Esophagus squamous epithelium (tissue), 5 donors: ENCODE results near the gene PSMC3IP. TPM values are rescaled to one million over a fixed set of nuclear protein-coding genes. Genes with fewer than 3 reads are reported as not detected.
A peak's percentile ranks its signal among the peaks of the same experiment; 100 is the strongest.

Source experiments
- DNase-seq: peaks from one replicate; lab custom pipeline; 2025; lab: John Stamatoyannopoulos, UW
- H3K27ac ChIP-seq, 4 donors: fragments of 200-600 bp; sonication (generic); one replicate each; pipeline ENCODE4 v1.5.1; 2016 to 2019; ENCODE audit warnings: mild to moderate bottlenecking in 1 of 4
- H3K27me3 ChIP-seq, 4 donors: fragments of 200-600 bp; sonication (generic); 1 replicate in 3 of 4; 2 replicates in 1 of 4; pipeline versions ENCODE4 v1.5.1 to v1.6.0; 2017 to 2021; ENCODE audit warnings: antibody characterized with exemption in 1 of 4
- H3K36me3 ChIP-seq, 3 donors: fragments of 200-600 bp; sonication (generic); one replicate each; pipeline ENCODE4 v1.5.1; 2016 to 2019
- H3K4me1 ChIP-seq, 3 donors: fragments of 200-600 bp; sonication (generic); one replicate each; pipeline ENCODE4 v1.5.1; 2017 to 2019
- H3K4me3 ChIP-seq, 4 donors: fragments of 200-600 bp; sonication (generic); 1 replicate in 3 of 4; 2 replicates in 1 of 4; pipeline ENCODE4 v1.5.1; 2016 to 2019; ENCODE audit warnings: mild to moderate bottlenecking in 2 of 4, moderate library complexity in 1 of 4
- H3K9me3 ChIP-seq, 3 donors: fragments of 200-600 bp; sonication (generic); one replicate each; pipeline ENCODE4 v1.5.1; 2016 to 2019
- POLR2A ChIP-seq, 4 donors: fragments of 450-650 bp; IDR thresholded peaks; one replicate each; pipeline ENCODE4 v1.6.1; 2017; ENCODE audit warnings: antibody characterized with exemption in 4 of 4, mild to moderate bottlenecking in 4 of 4, moderate library complexity in 3 of 4
- WGBS, 2 donors: methylation state at CpG; one replicate each; pipeline ENCODE4 v1.1.5; 2018; 5-methylcytosine and 5-hydroxymethylcytosine counted together
- intact Hi-C: fragments of 100-400 bp; cut with DNase I; formaldehyde crosslinking; loops from one replicate; pipeline ENCODE4 v1.15.0; 2022
- total RNA-seq, 4 donors: library from RNA; depleted of rRNA; stranded (reverse); fragments of >200 nt; gene quantifications; one replicate each; pipeline ENCODE4 v1.1.0, GENCODE V29; 2016
- TF ChIP-seq, protein P1 (sequence below), 6 experiments: fragments of 450-650 bp in 4 of 6; fragments of 200-600 bp in 2 of 6; sonication (generic) in 2 of 6; IDR thresholded peaks; one replicate each; pipeline ENCODE4 v1.5.1; 2016 to 2019; ENCODE audit warnings: antibody characterized with exemption in 6 of 6, mild to moderate bottlenecking in 4 of 6, moderate library complexity in 4 of 6
- donor health status: DM: yes; HTN: yes; CAD: no.

The PSMC3IP gene
- total RNA-seq, 4 donors from 2014 or later = 0.61 to 4.8 (median 2.8) TPM

DNA sequence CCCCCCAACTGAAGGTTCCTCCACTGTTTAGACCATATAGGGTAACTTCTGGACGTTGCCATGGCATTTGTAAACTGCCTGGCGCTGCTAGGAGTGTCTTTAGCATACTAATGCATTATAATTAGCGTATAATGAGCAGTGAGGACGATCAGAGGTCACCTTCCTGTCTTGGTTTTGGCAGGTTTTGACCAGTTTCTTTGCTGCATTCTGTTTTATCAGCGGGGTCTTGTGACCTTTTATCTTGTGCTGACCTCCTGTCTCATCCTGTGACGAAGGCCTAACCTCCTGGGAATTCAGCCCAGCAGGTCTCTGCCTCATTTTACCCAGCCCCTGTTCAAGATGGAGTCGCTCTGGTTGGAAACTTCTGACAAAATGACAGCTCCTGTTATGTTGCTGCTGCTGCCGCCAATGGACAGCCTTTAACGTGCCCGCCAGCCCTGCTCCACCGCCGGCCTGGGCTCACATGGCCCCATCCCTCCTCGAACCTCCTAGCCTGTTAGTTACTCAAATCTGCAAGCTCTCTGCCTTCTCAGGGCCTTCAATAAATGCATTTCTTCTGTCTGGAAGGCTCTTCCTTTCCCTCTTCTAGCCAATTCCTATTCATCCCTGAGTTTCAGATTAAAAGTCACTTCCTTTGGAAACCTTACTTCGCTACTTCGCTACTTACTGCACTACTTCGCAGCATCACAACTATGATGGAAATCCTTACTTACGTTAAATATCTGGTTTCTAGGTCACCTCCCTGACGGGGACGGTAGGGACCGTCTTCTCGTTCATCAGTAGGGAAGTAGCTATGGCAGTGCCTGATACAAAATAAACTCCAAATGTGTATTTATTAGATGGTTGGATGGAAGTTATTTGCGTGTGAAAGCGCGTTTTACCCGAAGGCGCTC is 42.1 kb downstream of the PSMC3IP start:
- Histone ChIP-seq H3K27ac (peak overlapping the region; percentile 88 to 98 (median 94)), H3K4me3 (peak overlapping the region; percentile 62 to 77 (median 72)), H3K9me3 (no peaks in the 10 kb centered on the region), H3K27me3 (no peaks in the 10 kb centered on the region), H3K4me1 (peaks cover 30 to 55% (median 35%) of the 10 kb centered on the region in 3 donors), H3K36me3 (peaks cover 6 to 23% (median 9%) of the 10 kb centered on the region in 3 donors)
- intact Hi-C loops = no loop called here
- 41 to 52% methylated on average over 21 to 22 of the region's 26 CpGs for WGBS, 2 donors
- TF ChIP-seq, protein P1, sequence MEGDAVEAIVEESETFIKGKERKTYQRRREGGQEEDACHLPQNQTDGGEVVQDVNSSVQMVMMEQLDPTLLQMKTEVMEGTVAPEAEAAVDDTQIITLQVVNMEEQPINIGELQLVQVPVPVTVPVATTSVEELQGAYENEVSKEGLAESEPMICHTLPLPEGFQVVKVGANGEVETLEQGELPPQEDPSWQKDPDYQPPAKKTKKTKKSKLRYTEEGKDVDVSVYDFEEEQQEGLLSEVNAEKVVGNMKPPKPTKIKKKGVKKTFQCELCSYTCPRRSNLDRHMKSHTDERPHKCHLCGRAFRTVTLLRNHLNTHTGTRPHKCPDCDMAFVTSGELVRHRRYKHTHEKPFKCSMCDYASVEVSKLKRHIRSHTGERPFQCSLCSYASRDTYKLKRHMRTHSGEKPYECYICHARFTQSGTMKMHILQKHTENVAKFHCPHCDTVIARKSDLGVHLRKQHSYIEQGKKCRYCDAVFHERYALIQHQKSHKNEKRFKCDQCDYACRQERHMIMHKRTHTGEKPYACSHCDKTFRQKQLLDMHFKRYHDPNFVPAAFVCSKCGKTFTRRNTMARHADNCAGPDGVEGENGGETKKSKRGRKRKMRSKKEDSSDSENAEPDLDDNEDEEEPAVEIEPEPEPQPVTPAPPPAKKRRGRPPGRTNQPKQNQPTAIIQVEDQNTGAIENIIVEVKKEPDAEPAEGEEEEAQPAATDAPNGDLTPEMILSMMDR (IDR thresholded peaks at IDR 0.05) = no peak
- TF ChIP-seq POLR2A (IDR thresholded peaks at IDR 0.05) = no peak
- DNase-seq = no peak

DNA sequence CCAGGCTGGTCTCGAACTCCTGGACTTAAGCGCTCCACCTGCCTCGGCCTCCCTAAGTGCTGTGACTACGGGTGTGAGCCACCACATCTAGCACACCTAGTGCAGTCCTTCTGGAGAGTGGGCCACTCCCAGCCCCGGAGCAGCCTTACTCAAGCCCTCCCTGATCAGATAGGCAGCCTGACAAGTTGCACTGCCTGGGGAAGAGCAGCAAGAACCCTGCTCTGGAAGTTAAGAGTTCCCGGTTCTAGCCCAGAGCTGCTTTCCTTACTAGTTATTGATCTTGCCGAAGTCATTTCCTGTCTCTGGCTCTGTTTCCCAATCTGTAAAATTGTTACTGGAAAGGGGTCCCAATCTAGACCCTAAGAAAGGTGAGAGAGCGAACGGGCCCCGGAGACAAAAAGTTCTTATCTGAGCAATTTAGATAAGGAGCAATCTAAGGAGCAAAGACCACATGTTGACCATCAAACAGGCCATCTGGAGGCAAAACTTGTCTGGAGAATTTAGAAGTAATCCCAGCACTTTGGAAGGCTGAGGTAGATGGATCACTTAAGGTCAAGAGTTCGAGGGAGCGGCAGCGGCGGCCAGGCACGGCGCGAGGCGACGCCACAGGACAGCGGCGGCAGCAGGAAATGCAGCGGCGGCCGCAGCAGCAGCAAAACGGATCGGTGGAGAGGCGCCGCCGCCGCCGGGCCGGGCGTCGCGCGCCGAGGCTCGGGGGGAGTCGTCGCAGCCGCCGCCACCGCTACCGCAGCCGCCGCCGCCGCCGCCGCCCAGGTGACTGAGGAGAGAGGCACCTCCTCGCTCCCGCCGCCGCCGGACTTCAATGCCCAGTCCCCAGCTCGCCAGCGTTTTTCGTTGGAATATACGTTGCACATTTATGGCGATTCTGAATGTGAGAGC is 45.8 kb downstream of the PSMC3IP start:
- 11 to 26% methylated on average over 12 to 58 of the region's 60 CpGs for WGBS, 2 donors
- DNase-seq = no peak
- intact Hi-C loops = no loop called here

DNA sequence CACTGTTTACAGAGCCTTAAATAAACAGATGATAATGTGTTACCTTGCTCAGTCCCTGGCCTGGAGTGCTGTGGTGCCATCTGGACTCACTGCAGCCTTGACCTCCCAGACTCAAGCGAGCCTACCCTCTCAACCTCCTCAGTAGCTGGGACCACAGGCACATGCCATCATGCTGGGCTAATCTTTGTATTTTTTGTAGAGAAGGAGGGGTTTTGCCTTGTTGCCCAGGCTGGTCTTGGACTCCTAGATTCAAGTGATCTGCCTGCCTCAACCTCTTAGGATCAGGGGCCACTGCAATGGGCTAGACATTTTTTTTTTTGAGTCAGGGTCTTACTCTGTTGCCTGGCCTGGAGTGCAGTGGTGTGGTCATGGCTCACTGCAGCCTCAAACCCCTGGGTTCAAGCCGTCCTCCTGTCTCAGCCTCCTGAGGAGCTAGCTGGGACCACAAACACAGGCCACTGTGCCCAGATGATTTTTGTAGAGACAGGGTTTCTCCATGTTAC is 46.5 kb downstream of the PSMC3IP start:
- no peak for DNase-seq
- intact Hi-C loops = no loop called here
- H3K27ac ChIP-seq = peak overlapping the region; percentile 82 to 93 (median 87)
- WGBS, 2 donors = 95 to 100% methylated on average over 2 of the region's 2 CpGs
- no peaks in the 10 kb centered on the region for H3K9me3 ChIP-seq
- TF ChIP-seq, protein P1 (IDR thresholded peaks at IDR 0.05) = no peak
- no peak for TF ChIP-seq POLR2A (IDR thresholded peaks at IDR 0.05)
- H3K4me3 ChIP-seq = no peak overlapping the region
- H3K36me3 ChIP-seq = no peaks in the 10 kb centered on the region
- H3K4me1 ChIP-seq = peaks cover 24 to 66% (median 50%) of the 10 kb centered on the region in 3 donors
- H3K27me3 ChIP-seq = no peaks in the 10 kb centered on the region

More for the DNA sequence above, 45.8 kb downstream of the PSMC3IP start:
- Histone ChIP-seq H3K4me3 (peak overlapping the region; percentile 38 to 71 (median 54)), H3K4me1 (peaks cover 26 to 64% (median 48%) of the 10 kb centered on the region in 3 donors), H3K27me3 (no peaks in the 10 kb centered on the region), H3K36me3 (no peaks in the 10 kb centered on the region), H3K9me3 (no peaks in the 10 kb centered on the region), H3K27ac (peak overlapping the region; percentile 82 to 93 (median 87))
- TF ChIP-seq, protein P1 (IDR thresholded peaks at IDR 0.05) = peak in 5 of 6 experiments; percentile 40 to 75 (median 70)
- peak in 1 of 4 donors; percentile 22 for TF ChIP-seq POLR2A (IDR thresholded peaks at IDR 0.05)

DNA sequence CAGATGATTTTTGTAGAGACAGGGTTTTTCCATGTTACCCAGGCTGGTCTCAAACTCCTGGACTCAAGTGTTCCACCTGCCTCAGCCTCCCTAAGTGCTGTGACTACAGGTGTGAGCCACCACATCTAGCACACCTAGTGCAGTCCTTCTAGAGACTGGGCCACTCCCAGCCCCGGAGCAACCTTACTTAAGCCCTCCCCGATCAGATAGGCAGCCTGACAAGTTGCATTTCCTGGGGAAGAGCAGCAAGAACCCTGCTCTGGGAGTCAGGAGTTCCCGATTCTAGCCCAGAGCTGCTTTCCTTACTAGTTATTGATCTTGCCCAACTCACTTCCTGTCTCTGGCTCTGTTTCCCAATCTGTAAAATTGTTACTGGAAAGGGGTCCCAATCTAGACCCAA is 48.5 kb downstream of the PSMC3IP start:
- intact Hi-C loops = no loop called here
- peaks cover 14 to 67% (median 42%) of the 10 kb centered on the region in 3 donors for H3K4me1 ChIP-seq
- peak overlapping the region in 2 of 4 donors; percentile 18 to 92 for H3K27ac ChIP-seq
- H3K36me3 ChIP-seq = no peaks in the 10 kb centered on the region
- 41 to 43% methylated on average over 3 of the region's 3 CpGs for WGBS, 2 donors
- DNase-seq = no peak
- no peaks in the 10 kb centered on the region for H3K27me3 ChIP-seq
- no peak overlapping the region for H3K4me3 ChIP-seq
- no peak for TF ChIP-seq POLR2A (IDR thresholded peaks at IDR 0.05)
- TF ChIP-seq, protein P1 (IDR thresholded peaks at IDR 0.05) = no peak
- no peaks in the 10 kb centered on the region for H3K9me3 ChIP-seq
